GM19239 (cell line): ENCODE results near the gene C22orf31.
"Not testable (repeated sequence)": the region's sequence is repeated elsewhere in the genome, so short reads cannot be mapped to it uniquely, and the experiment has no call there.

ENCODE experiments used
- DNase-seq: peaks from one replicate; pipeline ENCODE4 v3.0.0; 2011; ENCODE audit warnings: low spot score; ENCODE audit not compliant: insufficient read length
- FAIRE-seq: peaks from 2 replicates; lab custom pipeline; 2011; peaks lifted over from hg19 to GRCh38; lab: Jason Lieb, UNC

Gene C22orf31

GRCh38 chr22:29060251-29060869 is 1.3 kb downstream of the C22orf31 start:
- FAIRE-seq (no peak), DNase-seq (no peak)

GRCh38 chr22:29056472-29056871 is 5.2 kb downstream of the C22orf31 start:
- FAIRE-seq, result no peak
- DNase-seq, result no peak

- no peak for FAIRE-seq
- DNase-seq, result no peak
Observed at GRCh38 chr22:29055192-29055830, 6.3 kb downstream of the C22orf31 start.

- DNase-seq (no peak), FAIRE-seq (no peak)
Observed at GRCh38 chr22:29054251-29054767, 7.3 kb downstream of the C22orf31 start.

- FAIRE-seq, result no peak
Observed at GRCh38 chr22:29053048-29053702, 8.5 kb downstream of the C22orf31 start.

GRCh38 chr22:29050457-29050856 is 11.2 kb downstream of the C22orf31 start:
- no peak for DNase-seq
- no peak for FAIRE-seq

More at GRCh38 chr22:29053048-29053702, 8.5 kb downstream of the C22orf31 start:
- no peak for DNase-seq

GRCh38 chr22:29049655-29050263 is 11.9 kb downstream of the C22orf31 start:
- DNase-seq, result no peak
- FAIRE-seq, result no peak

- DNase-seq (no peak), FAIRE-seq (no peak)
Observed at GRCh38 chr22:29048822-29049654, 12.6 kb downstream of the C22orf31 start.

GRCh38 chr22:29044657-29045176 is 16.9 kb downstream of the C22orf31 start:
- FAIRE-seq (no peak), DNase-seq (no peak)

GRCh38 chr22:29043906-29044575 is 17.6 kb downstream of the C22orf31 start:
- FAIRE-seq, result no peak
- DNase-seq, result no peak

GRCh38 chr22:29041408-29041807 is 20.2 kb downstream of the C22orf31 start:
- FAIRE-seq (no peak), DNase-seq (no peak)

- DNase-seq, result peak; percentile 58
- FAIRE-seq, result peak; percentile 97
Observed at GRCh38 chr22:29040385-29041275, 21.0 kb downstream of the C22orf31 start.

- not testable (repeated sequence) for FAIRE-seq, DNase-seq
Observed at GRCh38 chr22:29039684-29040083, 21.9 kb downstream of the C22orf31 start.

GRCh38 chr22:29039148-29039547 is 22.5 kb downstream of the C22orf31 start:
- DNase-seq (no peak), FAIRE-seq (no peak)

- FAIRE-seq, result no peak
- no peak for DNase-seq
Observed at GRCh38 chr22:29037340-29037932, 24.2 kb downstream of the C22orf31 start.

GRCh38 chr22:29032584-29032983 is 29.0 kb downstream of the C22orf31 start:
- DNase-seq (no peak), FAIRE-seq (no peak)

GRCh38 chr22:29032014-29032475 is 29.6 kb downstream of the C22orf31 start:
- DNase-seq (no peak), FAIRE-seq (no peak)
